Astrocyte of the cerebellum (primary cell): ENCODE measurements around the gene CLDN7.

ENCODE experiments used
- DNase-seq: peaks from one replicate; pipeline ENCODE4 v3.0.0-alpha.2; 2011; ENCODE audit warnings: low read depth
- H3K4me3 ChIP-seq: 2 replicates; pipeline ENCODE4 v1.5.1; 2011; ENCODE audit warnings: mild to moderate bottlenecking, low read depth, low read length, moderate library complexity
- CTCF ChIP-seq: IDR thresholded peaks from 2 replicates; pipeline ENCODE4 v1.5.1; 2012; ENCODE audit warnings: low read length, low read depth, moderate library complexity, mild to moderate bottlenecking; ENCODE audit errors: missing control alignments
- in situ Hi-C: cut with HindIII; loops from 2 replicates; pipeline ENCODE4 v1.10.0; 2017; ENCODE audit warnings: low sequenced_read_pairs

The CLDN7 gene

GRCh38 chr17:7262192-7262934 is at the start of gene CLDN7:
CLDN7 (minus strand) TSS chr17:7262478; CDS start chr17:7262043, 435 bp downstream.
- in situ Hi-C loops = no loop called here
- H3K4me3 ChIP-seq = peak within 1 kb of the TSS; percentile 27
- DNase-seq = no peak
- TF ChIP-seq CTCF = no peak

- TF ChIP-seq CTCF = no peak
- H3K4me3 ChIP-seq = no peak overlapping the region
- in situ Hi-C loops = no loop called here
- DNase-seq = no peak
These were observed 48.9 kb upstream of the CLDN7 start for GRCh38 chr17:7311110-7311705.

GRCh38 chr17:7309628-7310027 is 47.4 kb upstream of the CLDN7 start:
- no peak for DNase-seq
- no peak for TF ChIP-seq CTCF
- peak overlapping the region; percentile 94 for H3K4me3 ChIP-seq
- in situ Hi-C loops = no loop called here

- in situ Hi-C loops = no loop called here
- peak overlapping the region; percentile 94 for H3K4me3 ChIP-seq
- peak; percentile 68 for DNase-seq
- no peak for TF ChIP-seq CTCF
These were observed 46.6 kb upstream of the CLDN7 start for GRCh38 chr17:7308625-7309433.

GRCh38 chr17:7307686-7308624 is 45.7 kb upstream of the CLDN7 start:
- in situ Hi-C loops = no loop called here
- TF ChIP-seq CTCF = no peak
- H3K4me3 ChIP-seq = peak overlapping the region; percentile 94
- DNase-seq = no peak
